ENCODE data around the gene DRC3. TPM values are rescaled to one million over a fixed set of nuclear protein-coding genes. Genes with fewer than 3 reads are reported as not detected.

The DRC3 gene
- polyA plus RNA-seq, 1 donor from 2014 or later = 1.9 TPM

- H3K27ac ChIP-seq (ENCODE audit: low read length) = no peak overlapping the region
- H3K27me3 ChIP-seq (ENCODE audit: insufficient read depth, low read depth, low read length) = no peaks in the 10 kb centered on the region
- no peaks in the 10 kb centered on the region for H3F3A ChIP-seq (ENCODE audit: insufficient read depth, low read length, poor library complexity, severe bottlenecking)
- H3K4me3 ChIP-seq (ENCODE audit: low read length) = no peak overlapping the region
- H3K36me3 ChIP-seq (ENCODE audit: insufficient read depth, low read length) = no peaks in the 10 kb centered on the region
- no peak overlapping the region for H2AFZ ChIP-seq (ENCODE audit: low read depth, low read length)
- H3K79me2 ChIP-seq (replicated peaks; ENCODE audit: insufficient read depth, low read length) = peaks cover 19% of the 10 kb centered on the region
- H3K9me3 ChIP-seq (ENCODE audit: low read length) = no peaks in the 10 kb centered on the region
- H3K9ac ChIP-seq (ENCODE audit: low read length) = no peak overlapping the region
- H3K9me2 ChIP-seq (ENCODE audit: insufficient read depth, low read length) = no peaks in the 10 kb centered on the region
- no peak for TF ChIP-seq TAF1 (IDR thresholded peaks at IDR 0.05; ENCODE audit: low read depth)
- TF ChIP-seq SMC3 (conservative IDR thresholded peaks at IDR 0.05; ENCODE audit: poor library complexity) = no peak
- TF ChIP-seq, protein P1, sequence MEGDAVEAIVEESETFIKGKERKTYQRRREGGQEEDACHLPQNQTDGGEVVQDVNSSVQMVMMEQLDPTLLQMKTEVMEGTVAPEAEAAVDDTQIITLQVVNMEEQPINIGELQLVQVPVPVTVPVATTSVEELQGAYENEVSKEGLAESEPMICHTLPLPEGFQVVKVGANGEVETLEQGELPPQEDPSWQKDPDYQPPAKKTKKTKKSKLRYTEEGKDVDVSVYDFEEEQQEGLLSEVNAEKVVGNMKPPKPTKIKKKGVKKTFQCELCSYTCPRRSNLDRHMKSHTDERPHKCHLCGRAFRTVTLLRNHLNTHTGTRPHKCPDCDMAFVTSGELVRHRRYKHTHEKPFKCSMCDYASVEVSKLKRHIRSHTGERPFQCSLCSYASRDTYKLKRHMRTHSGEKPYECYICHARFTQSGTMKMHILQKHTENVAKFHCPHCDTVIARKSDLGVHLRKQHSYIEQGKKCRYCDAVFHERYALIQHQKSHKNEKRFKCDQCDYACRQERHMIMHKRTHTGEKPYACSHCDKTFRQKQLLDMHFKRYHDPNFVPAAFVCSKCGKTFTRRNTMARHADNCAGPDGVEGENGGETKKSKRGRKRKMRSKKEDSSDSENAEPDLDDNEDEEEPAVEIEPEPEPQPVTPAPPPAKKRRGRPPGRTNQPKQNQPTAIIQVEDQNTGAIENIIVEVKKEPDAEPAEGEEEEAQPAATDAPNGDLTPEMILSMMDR (IDR thresholded peaks at IDR 0.05; ENCODE audit: poor library complexity, severe bottlenecking) = no peak
- TF ChIP-seq EP300 (conservative IDR thresholded peaks at IDR 0.05; ENCODE audit: poor library complexity, severe bottlenecking) = no peak
- no peak for TF ChIP-seq POLR2AphosphoS5 (IDR thresholded peaks at IDR 0.05)
- no peak for TF ChIP-seq MXI1 (conservative IDR thresholded peaks at IDR 0.05; ENCODE audit: poor library complexity, severe bottlenecking)
- no peak for TF ChIP-seq RAD21 (conservative IDR thresholded peaks at IDR 0.05)
- no peak for TF ChIP-seq EZH2 (IDR thresholded peaks at IDR 0.05; ENCODE audit: borderline replicate concordance, insufficient read depth, low read length, poor library complexity, severe bottlenecking)
- no peak for TF ChIP-seq REST (IDR thresholded peaks at IDR 0.05; ENCODE audit: borderline replicate concordance)
- H4K20me1 ChIP-seq (ENCODE audit: insufficient read depth) = no peaks in the 10 kb centered on the region
- no peak overlapping the region for H3K4me2 ChIP-seq (ENCODE audit: low read length)
These were observed 9.6 kb upstream of the DRC3 start for GRCh38 chr17:17963066-17963465.

- no peak overlapping the region for H3K9ac ChIP-seq (ENCODE audit: low read length)
- no peaks in the 10 kb centered on the region for H4K20me1 ChIP-seq (ENCODE audit: insufficient read depth)
- H3F3A ChIP-seq (ENCODE audit: insufficient read depth, low read length, poor library complexity, severe bottlenecking) = no peaks in the 10 kb centered on the region
- no peaks in the 10 kb centered on the region for H3K9me2 ChIP-seq (ENCODE audit: insufficient read depth, low read length)
- H3K27me3 ChIP-seq (ENCODE audit: insufficient read depth, low read depth, low read length) = no peaks in the 10 kb centered on the region
- H3K27ac ChIP-seq (ENCODE audit: low read length) = no peak overlapping the region
- H3K36me3 ChIP-seq (ENCODE audit: insufficient read depth, low read length) = no peaks in the 10 kb centered on the region
- H3K79me2 ChIP-seq (replicated peaks; ENCODE audit: insufficient read depth, low read length) = peaks cover 17% of the 10 kb centered on the region
- H2AFZ ChIP-seq (ENCODE audit: low read depth, low read length) = no peak overlapping the region
- H3K4me2 ChIP-seq (ENCODE audit: low read length) = no peak overlapping the region
- H3K4me3 ChIP-seq (ENCODE audit: low read length) = no peak overlapping the region
- no peaks in the 10 kb centered on the region for H3K9me3 ChIP-seq (ENCODE audit: low read length)
- no peak for TF ChIP-seq EZH2 (IDR thresholded peaks at IDR 0.05; ENCODE audit: borderline replicate concordance, insufficient read depth, low read length, poor library complexity, severe bottlenecking)
- TF ChIP-seq POLR2AphosphoS5 (IDR thresholded peaks at IDR 0.05) = no peak
- no peak for TF ChIP-seq MXI1 (conservative IDR thresholded peaks at IDR 0.05; ENCODE audit: poor library complexity, severe bottlenecking)
- no peak for TF ChIP-seq EP300 (conservative IDR thresholded peaks at IDR 0.05; ENCODE audit: poor library complexity, severe bottlenecking)
- no peak for TF ChIP-seq SMC3 (conservative IDR thresholded peaks at IDR 0.05; ENCODE audit: poor library complexity)
- TF ChIP-seq TAF1 (IDR thresholded peaks at IDR 0.05; ENCODE audit: low read depth) = no peak
- TF ChIP-seq, protein P1 (IDR thresholded peaks at IDR 0.05; ENCODE audit: poor library complexity, severe bottlenecking) = no peak
- TF ChIP-seq REST (IDR thresholded peaks at IDR 0.05; ENCODE audit: borderline replicate concordance) = no peak
- no peak for TF ChIP-seq RAD21 (conservative IDR thresholded peaks at IDR 0.05)
These were observed 8.8 kb upstream of the DRC3 start for GRCh38 chr17:17963694-17964436.

Measured in neural cell (in vitro differentiated cells).